M059J (cell line): Measurements from ENCODE around the gene LSM7. TPM values are rescaled to one million over a fixed set of nuclear protein-coding genes. Genes with fewer than 3 reads are reported as not detected.

ENCODE experiments used
- DNase-seq: peaks from one replicate; pipeline ENCODE4 v3.0.0-alpha.2; 2012; ENCODE audit warnings: low read depth
- total RNA-seq: library from RNA; depleted of rRNA; stranded (reverse); fragments of >200 nt; shearing (Covaris generic); gene quantifications from 2 replicates; pipeline ENCODE4 v1.2.3, GENCODE V29; 2014; rRNA removed

Gene LSM7
- total RNA-seq: 275 and 327 TPM in 2 replicates

- DNase-seq: peak; percentile 85
These were observed at the start of gene LSM7, which contains the start of gene SPPL2B for GRCh38 chr19:2328401-2329148. TSS of gene LSM7 (minus strand) at chr19:2328586. CDS start at chr19:2328566, 20 bp downstream. TSS of gene SPPL2B (plus strand) at chr19:2328684. CDS start at chr19:2328710, 26 bp downstream.

DNA sequence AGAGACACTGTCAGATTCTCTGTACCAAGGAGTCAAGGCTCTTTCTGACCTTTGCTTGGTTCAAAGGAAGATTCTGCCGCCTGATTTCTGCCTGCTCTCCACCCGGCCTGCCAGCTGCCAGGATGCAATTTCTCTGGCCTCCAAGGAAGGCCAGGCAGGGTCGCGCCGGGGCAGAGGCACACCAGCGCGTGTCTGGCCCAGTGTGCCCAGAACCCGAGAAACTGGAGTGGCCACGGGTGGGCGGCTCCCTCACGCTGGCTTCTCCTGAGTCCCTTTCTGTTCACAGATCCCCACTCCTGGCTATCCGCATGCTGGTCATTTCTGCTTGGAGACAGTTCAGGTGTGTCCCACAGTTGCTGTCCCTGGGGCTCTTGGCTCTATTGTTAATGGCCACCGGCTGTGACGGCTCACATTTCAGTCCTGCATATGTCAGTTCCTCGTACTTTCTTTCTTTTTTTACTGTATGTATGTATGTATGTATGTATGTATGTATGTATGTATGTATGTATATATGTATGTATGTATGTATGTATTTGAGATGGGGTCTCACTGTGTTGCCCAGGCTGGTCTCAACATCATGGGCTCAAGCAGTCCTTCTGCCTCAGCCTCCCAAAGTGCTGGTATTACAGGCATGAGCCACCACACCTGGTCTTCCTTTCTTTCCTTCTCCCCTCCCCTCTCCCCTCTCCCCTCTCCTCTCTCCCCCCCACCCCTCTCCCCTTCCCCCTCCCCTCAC lies 48.6 kb upstream of the LSM7 start:
- no peak for DNase-seq

- no peak for DNase-seq
These were observed 47.2 kb upstream of the LSM7 start for GRCh38 chr19:2375353-2376121.

DNA sequence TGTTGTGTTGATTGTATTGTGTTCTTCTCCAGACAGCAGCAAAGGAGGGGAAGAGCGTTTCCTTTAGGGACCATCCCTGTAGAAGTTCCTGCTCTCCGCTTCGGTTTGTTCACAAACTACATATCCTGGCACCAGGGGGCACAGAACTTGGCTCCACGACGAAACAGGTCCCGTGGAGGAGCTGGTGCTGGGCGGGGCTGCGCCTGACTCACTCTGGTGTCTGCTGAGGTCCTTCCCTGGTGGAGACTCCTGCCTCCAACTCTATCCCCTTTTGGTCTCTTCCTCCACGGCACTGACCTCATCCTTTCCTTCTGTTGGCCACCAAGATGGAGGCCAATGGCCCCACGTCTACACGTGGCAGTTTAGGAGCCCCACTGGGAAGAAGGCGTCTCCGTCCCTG lies 46.4 kb upstream of the LSM7 start:
- DNase-seq: no peak

- DNase-seq: peak; percentile 35
These were observed 43.8 kb upstream of the LSM7 start for GRCh38 chr19:2372076-2372612.

DNA sequence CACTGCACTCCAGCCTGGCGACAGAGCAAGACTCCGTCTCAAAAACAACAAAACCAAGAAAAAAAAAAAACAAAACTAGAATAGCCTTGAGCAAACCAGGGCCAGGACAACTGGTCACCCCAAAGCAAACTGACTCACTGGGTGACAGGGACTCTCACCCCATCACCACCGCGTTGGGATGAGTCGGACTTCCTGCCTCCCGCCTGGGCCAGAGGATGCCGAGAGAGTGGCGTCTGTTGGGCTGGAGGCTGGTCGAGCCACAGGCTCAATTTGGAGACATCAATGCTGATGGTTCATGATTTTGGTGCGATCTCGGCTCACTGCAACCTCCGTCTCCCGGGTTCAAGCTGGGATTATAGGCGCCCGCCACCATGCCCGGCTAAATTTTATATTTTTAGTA lies 43.3 kb upstream of the LSM7 start:
- DNase-seq: peak; percentile 88

DNA sequence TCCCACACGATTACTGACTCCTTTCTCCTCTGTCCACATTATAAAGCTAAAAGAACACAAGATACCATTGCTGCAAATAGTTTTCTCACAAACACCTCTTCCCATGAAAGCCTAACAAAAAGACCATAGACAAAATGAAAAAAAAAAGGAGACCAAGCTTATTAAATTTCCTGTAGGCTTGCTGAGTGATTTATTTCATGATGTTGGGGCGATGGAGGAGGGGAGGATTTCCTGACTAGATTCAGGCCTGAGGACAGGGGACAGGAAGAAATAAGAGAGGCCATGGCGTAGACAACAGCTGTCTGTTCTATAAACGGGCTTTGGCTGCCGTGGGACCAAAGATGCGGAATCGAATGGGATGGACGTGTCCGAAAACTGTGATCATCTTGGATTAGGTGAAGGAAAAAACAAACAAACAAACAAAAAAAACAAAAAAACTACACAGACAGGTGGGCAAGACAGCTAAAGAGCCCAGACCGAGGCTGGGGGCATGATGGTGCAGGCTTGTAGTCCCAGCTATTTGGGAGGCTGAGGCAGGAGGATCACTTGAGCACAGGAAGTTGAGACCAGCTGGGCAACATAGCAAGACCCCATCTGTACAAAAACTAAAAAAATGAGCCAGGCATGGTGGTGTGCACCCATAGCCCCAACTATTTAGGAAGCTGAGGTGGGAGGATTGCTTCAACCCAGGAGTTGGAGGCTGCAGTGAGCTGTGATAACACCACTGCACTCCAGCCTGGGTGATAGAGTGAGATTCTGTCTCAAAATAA lies 37.0 kb upstream of the LSM7 start:
- no peak for DNase-seq

DNA sequence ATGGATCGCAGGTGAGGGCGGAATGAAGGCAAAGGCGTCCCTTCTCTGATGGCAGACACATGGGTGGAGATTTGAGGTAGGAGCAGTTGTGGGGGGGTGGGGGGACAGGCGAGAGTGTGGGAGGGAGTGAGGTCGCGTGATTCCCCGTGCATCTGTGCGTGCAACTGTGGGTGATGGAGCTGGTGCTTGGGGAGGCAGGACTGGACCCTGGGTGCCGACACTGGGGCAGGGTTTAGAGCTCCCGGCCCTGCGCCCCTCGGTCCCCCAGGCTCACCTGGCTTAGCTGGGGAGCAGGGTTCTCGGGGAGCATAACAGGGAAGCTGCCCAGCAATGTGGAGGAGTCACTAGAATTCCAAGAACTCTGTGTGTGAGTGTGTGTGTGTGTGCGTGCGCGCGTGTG lies 35.0 kb upstream of the LSM7 start:
- no peak for DNase-seq

DNA sequence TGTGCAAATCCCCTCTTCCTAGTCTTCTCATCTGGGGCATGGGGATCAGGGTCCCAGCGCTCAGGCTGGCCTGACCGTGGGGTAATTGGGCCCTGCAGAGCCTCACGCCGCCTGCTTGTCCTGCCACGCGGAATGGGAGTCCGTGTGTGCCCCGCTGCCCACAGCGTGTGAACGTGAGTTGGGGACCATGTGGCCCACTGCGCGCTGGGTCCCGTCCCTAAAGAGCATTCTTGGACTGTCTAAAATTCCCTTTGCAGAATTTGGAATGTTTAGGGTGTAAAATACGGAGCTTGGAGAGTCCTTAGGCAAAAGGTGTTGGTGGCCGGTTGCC lies 34.5 kb upstream of the LSM7 start:
- no peak for DNase-seq

- DNase-seq: no peak
These were observed 33.9 kb upstream of the LSM7 start for GRCh38 chr19:2362046-2362969.

DNA sequence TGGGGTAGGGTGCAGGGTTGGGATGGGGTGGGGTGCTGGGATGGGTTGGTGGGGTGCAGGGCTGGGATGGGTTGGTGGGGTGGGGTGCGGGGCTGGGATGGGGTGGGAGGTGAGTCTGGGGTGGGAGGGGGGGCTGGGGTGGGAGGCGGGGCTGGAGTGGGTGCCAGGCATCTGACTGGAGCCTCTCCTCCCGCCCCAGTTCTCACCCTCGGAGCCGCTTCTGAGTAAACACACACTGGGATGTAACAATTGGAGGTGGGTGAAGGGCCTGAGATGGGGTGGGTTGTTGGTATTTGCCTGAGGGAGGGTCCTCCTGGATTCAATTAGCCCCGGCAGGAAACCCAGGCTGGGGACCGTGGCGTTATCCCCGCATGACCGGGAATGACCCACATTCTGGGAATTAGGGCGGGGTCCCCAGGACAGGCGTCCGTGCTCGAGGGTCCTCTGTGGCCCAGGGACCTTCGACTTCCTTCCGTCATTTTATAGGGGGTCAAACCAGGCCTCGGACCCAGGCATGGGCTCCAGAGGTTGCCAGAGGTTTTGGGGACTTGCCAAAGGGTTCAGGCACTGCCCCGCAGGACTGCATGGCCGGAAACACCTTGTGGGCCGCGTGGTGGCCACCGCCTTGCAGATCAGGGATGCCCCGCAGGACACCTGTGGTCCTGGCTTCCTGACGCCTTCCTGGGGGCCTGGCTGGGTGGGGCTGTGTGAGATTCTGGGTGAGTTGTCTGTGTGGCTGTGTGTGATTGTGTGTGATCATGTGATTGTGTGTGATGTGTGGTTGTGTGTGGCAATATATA lies 33.1 kb upstream of the LSM7 start:
- no peak for DNase-seq

DNA sequence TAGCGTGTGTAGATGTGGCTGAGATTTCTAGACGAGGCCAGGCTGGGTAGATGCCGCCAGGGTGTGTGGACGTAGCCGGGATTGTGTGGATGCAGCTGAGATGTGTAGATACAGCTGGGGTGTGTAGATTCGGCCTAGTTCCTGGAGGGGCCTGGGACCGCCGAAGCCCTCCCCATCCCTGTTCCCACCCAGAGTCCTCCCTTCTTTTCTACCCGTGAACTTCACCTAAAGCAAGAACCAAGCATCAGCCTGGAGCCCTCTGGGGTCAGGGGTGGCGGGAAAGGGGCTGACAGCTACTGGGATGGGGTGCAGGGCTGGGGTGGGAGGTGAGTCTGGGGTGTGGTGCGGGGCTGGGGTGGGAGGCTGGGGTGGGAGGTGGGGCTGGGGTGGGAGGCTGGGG lies 32.4 kb upstream of the LSM7 start:
- no peak for DNase-seq

DNA sequence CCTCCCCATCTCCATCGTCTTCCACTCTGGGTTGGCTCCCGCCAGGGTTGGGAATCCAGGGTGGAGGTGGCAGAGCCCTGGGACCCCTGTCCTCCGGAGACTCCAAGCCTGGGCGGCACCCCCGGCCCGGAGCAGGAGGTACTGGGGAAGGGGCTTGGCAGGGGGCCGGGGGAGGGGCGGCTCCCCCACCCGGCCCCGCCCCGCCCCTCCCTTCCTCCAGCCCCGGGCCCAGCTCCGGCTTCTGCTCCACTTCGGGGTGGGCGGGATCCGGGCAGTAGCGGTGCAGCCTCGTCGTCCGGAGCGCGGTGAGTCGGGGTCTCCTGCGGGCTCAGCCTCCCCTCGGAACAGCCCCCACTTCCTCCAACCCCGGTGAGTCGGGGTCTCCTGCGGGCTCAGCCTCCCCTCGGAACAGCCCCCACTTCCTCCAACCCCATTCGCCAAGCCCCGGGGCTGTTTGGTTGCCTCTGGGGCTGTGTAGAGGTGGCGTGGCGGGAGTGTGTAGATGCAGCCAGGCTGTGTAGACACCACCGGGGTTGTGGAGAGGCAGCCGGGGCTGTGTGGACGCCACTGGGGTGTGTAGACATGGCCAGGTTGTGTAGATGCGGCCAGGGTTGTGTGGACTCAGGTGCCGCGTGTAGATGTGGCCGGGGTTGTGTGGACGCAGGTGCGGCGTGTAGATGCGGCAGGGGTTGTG lies 31.8 kb upstream of the LSM7 start, which contains the start of gene TMPRSS9:
Gene TMPRSS9, plus strand, starts transcription at position 274 of the 694 bp plus-strand sequence. CDS start 29,521 bp downstream, outside the sequence.
- no peak for DNase-seq

DNA sequence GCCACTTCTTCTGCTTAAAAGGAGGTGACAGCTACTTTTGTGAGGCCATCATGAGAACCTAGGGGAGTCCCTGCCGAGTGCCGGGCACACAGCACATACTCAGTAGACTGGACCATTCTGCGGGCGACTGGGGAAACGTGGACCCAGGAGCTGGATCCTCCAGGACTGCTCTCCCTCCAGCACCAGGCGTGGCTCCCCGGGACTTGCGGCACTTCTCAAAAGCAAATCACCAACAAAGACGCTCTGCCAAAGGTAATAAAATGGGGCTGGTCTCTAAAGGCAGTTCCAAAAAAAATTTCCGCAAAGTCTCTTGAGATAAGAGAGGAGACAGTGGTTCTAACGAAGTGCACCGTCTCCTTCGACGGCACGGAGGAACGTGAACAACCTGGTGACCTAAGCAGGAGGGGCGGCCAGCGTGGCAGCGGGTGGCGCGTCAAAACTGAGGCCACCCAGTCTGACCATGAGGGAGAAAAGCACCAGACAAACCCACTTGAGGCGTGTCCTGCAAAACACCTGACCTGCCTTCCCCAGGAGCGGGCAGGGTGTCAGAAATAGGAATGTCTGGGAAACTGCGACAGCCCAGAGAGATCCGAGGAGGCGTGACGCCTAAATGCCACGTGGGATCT lies 30.3 kb upstream of the LSM7 start:
- no peak for DNase-seq

DNA sequence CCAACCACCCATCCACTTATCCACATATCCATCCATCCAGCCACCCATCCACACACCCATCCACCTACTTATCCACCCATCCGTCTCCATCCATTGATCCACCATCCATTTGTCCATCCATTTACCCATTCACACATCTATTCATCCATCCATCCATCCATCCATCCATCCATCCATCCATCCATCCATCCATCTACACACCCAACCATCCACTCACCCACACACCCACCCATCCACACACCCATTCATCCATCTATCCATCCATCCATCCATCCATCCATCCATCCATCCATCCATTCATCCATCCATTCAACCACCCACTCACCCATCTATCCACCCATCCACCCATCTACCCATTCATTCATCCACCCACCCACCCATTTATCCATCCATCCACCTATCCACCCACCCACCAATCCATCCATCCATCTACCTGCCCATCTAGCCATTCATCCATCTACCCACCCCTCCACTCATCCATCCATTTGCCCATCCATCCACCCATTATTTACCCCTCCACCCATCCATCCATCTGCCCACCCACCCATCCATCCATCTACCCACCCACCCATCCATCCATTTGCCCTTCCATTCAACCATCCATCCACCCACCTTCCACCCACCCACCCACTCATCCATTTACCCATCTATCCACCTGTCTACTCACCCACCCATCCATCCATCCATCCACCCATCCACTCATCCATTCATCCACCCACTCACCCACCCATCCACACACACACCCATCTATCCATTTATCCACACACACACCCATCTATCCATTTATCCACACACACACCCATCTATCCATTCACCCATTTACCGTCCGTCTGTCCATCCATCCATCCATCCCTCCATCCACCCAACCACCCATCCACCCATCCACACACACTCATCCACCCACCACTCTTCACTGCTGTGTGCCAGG lies 29.2 kb upstream of the LSM7 start:
- no peak for DNase-seq

- no peak for DNase-seq
These were observed 27.8 kb upstream of the LSM7 start for GRCh38 chr19:2356036-2356646.
